ENCODE data around the gene HMOX2. TPM values are rescaled to one million over a fixed set of nuclear protein-coding genes. Genes with fewer than 3 reads are reported as not detected.

Gene HMOX2
- total RNA-seq, 1 donor from 2014 or later = 125 TPM

DNA sequence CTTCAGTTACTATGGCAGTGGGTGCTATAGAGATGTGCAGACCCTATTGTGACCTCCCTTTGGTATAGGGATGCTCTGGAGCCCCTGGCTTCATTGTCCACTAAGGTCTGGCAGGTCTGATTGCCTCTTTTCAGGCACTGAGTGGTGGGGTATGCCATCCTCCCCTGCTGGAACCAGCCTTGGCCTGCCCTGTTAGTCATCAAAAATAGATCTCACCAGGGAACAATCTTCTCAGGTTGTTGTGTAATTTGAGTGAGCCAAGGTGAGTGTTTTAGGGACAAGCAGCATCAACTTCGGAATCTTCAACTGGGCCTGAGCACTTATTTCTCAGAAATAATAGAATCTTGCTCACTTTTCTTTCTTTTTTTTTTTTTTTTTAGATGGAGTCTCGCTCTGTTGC, 19.6 kb downstream of the HMOX2 start:
- no peak for ATAC-seq (ENCODE audit: poor library complexity)
- intact Hi-C loops (cut with DNase I) = no loop called here
- DNase-seq = no peak

DNA sequence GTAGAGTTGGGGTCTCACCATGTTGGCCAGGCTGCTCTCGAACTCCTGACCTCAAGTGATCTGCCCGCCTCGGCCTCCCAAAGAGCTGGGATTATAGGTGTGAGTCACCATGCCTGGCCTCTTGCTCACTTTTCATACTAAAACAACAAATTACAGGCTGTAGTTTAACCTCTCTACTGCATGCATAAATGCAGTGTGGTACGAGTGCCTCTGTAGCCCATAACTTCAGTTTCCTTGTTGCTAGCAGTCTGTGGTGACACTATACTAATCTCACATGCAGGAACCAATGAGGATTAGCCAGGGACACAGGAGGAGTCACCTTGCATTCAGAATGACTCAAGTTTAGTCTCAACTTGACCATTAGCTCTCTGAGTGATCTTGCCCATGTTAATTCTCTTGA, 20.1 kb downstream of the HMOX2 start:
- intact Hi-C loops (cut with DNase I) = no loop called here
- no peak for DNase-seq
- ATAC-seq (ENCODE audit: poor library complexity) = no peak

DNA sequence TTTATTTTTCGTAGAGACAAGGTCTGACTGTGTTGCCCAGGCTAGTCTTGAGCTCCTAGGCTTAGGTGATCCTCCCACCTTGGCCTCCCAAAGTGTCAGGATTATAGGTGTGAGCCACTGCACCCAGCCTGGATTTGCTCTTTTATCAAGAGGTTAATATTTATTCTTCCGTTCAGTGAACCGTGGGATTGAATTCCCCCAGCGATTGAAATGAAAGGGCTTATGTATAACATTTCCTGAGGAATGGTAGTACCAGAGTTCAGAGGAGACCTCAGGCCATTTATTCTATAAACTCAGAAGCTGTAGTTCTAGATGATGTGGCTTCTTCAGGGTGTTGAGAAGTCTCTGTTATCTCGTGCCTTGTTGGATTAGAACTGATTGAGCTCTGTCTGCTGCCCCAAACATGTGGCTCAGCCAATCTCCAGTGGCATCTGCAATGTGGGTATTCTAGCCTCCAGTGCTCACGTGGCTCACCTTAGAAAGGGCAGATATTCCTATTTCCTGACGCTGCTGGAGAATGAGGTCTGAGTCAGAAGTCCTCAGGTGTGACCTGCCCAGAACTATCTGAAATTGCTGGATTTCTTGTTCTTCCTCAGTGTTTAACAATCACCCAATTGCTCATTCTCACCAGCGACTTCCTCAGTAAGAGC, 22.5 kb downstream of the HMOX2 start:
- no peak for DNase-seq
- no peak for ATAC-seq (ENCODE audit: poor library complexity)
- intact Hi-C loops (cut with DNase I) = no loop called here

DNA sequence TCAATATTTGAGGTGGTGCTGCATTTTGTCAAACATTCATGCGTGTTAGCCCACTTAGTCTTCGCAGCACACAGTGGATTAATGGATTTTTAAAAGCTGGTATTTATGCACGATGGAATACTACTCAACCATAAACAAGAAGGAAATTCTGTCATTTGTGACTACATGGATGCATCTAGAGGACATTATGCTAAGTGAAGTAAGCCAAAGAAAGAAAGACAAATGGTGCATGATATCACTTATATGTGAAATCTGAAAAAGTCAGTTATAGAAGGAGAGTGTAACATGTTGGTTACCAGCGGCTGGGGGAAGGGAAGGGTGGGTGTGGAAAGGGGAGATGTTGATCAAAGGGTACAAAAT, 23.0 kb downstream of the HMOX2 start:
- intact Hi-C loops (cut with DNase I) = no loop called here
- ATAC-seq (ENCODE audit: poor library complexity) (no peak), DNase-seq (no peak)

DNA sequence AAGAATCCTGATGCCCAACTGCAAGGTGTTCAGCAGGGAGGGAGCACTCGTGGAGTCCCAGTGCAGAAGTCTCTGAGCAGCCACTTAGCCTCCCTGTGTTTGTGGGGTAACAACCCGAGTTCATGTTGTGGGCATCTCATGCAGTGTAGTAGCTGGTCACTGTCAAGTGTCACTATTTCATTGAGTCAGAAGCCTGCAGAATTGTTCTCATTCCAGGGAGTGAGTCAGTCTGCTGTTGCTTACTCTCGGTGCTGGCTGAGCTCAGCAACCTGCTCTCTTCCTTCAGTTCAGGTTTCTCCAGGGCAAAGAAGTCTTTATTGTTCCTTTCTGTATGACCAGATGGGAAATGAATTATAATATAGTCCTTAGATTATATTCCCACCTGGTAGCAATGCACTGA, 24.1 kb downstream of the HMOX2 start:
- DNase-seq (no peak), ATAC-seq (ENCODE audit: poor library complexity) (peak; percentile 83)
- intact Hi-C loops (cut with DNase I) = no loop called here

DNA sequence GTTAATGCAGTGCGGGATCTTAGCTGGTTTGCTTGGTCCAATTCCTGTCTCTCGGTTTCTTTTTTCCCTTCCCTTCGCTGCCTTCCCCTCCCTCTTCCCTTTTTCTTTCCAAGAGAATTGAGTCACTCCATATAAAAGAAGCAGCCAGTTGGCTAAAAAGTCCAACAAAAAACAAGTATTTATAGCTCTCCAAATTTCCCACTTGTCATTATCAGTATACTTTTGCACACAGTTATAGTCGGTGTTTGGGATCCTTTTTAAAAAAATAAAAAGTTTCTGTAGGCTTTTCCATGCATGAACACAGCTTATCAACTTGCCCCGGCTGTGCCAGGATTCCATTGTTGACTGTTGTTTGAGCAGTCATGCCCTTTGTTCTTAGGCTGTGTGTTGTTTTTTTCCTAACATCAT, 24.9 kb downstream of the HMOX2 start:
- DNase-seq (no peak), ATAC-seq (ENCODE audit: poor library complexity) (peak; percentile 37)
- intact Hi-C loops (cut with DNase I) = no loop called here

DNA sequence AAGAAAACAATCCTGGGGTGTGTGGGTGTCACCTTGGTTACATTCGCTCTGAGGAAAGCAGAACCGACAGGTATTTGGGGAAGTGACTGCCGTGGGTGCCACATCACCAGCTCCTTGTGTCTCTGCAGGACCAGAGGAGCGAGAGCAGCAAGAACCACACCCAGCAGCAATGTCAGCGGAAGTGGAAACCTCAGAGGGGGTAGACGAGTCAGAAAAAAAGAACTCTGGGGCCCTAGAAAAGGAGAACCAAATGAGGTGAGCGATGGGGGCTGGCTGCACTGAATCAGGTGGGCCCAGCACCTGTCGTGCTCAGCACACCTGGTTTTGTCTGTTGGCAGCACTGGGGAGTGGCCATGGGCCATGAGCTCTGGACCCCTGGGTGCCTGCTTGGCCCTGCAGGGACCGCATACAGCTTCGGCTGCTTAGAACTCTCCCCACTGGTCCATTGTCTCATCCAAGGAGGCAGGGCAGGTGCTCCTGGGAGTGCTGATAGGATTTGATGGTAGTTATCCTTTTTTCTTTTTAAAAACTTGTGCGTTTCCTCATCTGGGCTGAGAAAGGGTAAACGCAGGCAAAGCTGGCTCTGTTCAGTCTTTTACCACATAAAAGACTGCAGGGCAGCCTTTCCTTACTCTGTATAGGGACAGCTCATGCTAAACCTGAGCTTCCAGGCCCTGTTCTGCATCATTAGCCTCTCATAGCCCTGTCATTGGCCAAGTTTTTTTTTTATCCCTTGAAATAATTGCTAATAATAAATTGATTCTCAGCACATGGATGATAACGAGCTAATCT, 29.4 kb downstream of the HMOX2 start:
- ATAC-seq (ENCODE audit: poor library complexity) = no peak
- peak; percentile 58 for DNase-seq
- intact Hi-C loops (cut with DNase I) = loop anchor here (5.0 kb wide), 1 partner anchor 37 kb away; no protein-coding TSS in a partner anchor

DNA sequence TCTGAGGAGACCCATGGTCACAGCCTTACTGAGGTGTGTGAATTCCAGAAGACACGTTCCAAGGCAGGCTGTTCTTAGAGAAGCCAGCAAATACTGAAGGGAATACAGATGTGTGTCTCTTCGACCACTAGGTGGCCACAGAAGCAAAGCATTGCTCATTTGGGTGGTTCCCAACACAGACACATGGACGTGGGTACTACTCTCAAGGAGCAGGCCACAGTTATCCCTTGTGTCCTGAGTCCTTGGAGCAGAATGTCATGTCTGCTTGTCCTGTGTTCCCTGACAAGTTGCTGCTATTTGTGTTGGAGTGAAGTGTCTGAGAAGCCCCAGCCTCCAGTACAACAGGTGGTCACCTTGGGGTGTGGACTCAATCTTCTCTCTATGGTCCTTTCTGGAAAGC, 30.3 kb downstream of the HMOX2 start:
- intact Hi-C loops (cut with DNase I) = loop anchor here (5.0 kb wide), 1 partner anchor 36 kb away; no protein-coding TSS in a partner anchor
- DNase-seq (no peak), ATAC-seq (ENCODE audit: poor library complexity) (peak; percentile 77)

DNA sequence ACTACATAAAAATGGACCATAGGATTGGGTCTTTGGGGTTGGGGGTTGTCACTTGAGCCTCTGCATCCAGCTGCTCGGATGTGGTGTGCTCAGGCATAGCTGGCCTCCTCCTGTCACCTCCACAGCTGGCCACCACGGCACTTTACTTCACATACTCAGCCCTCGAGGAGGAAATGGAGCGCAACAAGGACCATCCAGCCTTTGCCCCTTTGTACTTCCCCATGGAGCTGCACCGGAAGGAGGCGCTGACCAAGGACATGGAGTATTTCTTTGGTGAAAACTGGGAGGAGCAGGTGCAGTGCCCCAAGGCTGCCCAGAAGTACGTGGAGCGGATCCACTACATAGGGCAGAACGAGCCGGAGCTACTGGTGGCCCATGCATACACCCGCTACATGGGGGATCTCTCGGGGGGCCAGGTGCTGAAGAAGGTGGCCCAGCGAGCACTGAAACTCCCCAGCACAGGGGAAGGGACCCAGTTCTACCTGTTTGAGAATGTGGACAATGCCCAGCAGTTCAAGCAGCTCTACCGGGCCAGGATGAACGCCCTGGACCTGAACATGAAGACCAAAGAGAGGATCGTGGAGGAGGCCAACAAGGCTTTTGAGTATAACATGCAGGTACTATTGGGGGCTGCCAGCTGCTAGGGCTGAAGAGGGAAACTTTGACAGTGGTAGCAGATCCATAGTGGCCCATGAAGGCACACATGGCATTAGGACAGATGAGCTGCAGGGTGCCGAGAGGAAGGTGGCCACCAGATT, 31.6 kb downstream of the HMOX2 start:
- no peak for ATAC-seq (ENCODE audit: poor library complexity)
- no peak for DNase-seq
- intact Hi-C loops (cut with DNase I) = loop anchor here (5.0 kb wide), 1 partner anchor 35 kb away; no protein-coding TSS in a partner anchor

DNA sequence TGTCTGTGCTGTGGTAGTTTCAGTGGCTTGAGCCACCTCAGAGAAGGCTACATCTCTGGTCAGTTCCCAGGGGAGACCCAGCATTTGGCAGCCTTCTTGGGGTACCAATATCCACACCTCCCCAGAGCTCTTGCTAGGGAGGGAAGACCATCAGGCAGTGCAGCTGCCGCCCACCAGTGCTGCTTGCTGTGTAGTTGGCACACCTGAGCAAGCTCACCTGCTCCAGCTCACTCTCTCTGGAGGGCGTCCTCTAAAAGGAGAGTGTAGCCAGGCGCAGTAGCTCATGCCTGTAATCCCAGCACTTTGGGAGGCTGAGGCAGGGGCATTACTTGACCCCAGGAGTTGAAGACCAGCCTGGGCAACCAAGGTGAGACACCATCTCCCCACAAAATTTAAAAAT, 32.6 kb downstream of the HMOX2 start:
- intact Hi-C loops (cut with DNase I) = loop anchor here (5.0 kb wide), 1 partner anchor 33 kb away; no protein-coding TSS in a partner anchor
- ATAC-seq (ENCODE audit: poor library complexity) (no peak), DNase-seq (no peak)

DNA sequence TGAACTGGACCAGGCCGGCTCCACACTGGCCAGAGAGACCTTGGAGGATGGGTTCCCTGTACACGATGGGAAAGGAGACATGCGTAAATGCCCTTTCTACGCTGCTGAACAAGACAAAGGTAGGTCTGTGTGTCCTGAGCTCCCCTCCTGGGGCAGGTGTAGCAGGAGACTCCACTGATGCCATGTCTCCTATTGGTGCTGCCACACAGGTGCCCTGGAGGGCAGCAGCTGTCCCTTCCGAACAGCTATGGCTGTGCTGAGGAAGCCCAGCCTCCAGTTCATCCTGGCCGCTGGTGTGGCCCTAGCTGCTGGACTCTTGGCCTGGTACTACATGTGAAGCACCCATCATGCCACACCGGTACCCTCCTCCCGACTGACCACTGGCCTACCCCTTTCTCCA, 33.2 kb downstream of the HMOX2 start:
- no peak for DNase-seq
- no peak for ATAC-seq (ENCODE audit: poor library complexity)
- intact Hi-C loops (cut with DNase I) = loop anchor here (5.0 kb wide), 1 partner anchor 33 kb away; no protein-coding TSS in a partner anchor

DNA sequence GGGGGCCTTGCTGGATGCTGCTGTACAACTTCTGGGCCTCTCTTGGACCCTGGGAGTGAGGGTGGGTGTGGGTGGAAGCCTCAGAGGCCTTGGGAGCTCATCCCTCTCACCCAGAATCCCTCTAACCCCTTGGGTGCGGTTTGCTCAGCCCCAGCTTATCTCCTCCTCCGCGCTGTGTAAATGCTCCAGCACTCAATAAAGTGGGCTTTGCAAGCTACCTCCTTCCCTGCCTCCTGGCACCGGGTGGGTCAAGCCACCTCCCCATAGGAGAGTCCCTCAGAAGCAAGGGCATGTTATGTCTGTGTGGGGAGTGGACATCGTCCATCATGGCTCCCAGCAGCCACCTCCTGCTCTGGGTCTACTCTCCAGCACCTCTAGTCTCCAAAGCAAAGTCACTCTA, 33.9 kb downstream of the HMOX2 start:
- DNase-seq (no peak), ATAC-seq (ENCODE audit: poor library complexity) (no peak)
- intact Hi-C loops (cut with DNase I) = no loop called here

DNA sequence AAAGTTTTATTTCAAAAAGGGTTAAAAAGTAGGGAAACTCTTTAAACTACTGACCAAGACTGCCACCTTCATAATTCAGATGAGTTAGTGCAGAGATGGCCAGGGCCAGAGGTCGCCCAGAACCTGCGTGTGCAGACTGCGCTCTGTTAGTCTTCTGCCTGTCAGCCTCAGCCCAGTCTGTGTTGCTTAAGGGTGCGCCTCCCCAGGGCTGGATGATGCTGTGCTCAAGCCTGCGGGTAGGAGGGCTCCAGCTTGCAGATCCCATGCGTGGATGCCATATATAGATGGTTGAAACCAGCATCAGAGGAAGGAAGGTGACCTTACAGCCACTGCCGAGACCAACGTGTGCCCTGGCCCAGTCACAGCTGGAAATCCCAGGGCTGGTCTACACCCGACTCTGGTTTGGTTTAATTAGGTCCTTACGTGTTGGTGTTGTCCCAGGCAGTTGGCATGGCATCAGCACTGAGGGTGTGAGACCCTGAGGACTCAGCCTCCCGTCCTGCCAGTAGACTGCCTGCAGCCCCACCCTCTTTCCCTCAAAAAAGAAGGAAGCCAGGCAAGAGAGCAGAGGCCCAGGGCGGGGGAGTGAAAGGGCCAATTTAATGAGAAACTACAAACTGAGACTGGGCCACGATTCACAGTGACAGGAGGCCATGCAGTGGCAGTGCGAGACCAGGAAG, 34.7 kb downstream of the HMOX2 start:
- ATAC-seq (ENCODE audit: poor library complexity) (peak; percentile 25), DNase-seq (peak; percentile 50)
- intact Hi-C loops (cut with DNase I) = no loop called here

DNA sequence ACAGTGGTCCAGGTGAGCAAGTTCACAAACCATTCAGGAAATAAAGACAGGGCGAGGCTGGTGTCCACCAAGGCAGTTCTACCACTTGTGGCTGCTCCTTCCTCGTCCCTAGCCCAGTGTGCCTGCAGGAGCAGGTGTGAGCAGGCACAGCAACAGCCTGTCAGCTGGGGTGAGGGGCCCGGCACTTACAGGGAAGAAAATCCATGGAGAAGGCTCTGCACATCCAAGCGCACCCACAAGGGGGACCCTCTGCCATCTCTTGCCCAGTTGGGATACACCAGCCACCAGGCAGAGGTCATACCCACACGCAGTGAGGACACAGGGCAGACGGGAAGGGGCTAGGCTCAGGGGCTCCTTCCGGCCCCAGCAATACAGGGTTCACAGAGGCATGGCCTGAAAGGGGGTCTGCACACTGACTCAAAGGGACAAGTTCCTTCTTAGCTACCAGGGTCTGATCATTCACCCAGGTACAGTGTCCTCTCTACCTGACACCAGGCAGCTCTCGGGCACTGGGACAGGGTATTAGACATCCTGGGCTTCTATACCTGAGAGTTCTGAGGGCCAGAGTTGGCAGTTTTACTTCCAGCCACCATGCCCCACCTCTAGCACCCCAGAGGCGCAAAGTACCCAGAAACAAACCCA, 35.4 kb downstream of the HMOX2 start:
- peak; percentile 71 for DNase-seq
- intact Hi-C loops (cut with DNase I) = no loop called here
- peak; percentile 69 for ATAC-seq (ENCODE audit: poor library complexity)

DNA sequence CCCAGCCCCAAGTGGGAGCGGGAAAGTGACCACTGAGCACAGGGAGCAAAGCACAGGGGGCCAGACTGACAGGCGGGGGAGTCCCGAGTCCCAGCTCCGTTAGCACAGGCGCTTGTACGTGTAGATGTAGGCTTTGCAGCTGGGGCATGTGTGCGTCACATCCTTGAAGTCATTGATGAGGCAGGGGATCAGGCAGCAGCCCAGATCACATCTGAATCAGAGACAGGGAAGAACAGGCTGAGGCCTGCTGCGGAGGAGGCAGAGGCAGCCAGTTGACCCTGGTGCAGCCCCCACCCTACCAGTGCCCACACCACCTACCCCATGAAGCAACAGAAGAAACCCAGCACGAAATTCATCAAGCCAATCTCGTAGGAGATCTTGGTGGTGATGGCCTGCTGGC, 36.3 kb downstream of the HMOX2 start:
- no peak for DNase-seq

DNA sequence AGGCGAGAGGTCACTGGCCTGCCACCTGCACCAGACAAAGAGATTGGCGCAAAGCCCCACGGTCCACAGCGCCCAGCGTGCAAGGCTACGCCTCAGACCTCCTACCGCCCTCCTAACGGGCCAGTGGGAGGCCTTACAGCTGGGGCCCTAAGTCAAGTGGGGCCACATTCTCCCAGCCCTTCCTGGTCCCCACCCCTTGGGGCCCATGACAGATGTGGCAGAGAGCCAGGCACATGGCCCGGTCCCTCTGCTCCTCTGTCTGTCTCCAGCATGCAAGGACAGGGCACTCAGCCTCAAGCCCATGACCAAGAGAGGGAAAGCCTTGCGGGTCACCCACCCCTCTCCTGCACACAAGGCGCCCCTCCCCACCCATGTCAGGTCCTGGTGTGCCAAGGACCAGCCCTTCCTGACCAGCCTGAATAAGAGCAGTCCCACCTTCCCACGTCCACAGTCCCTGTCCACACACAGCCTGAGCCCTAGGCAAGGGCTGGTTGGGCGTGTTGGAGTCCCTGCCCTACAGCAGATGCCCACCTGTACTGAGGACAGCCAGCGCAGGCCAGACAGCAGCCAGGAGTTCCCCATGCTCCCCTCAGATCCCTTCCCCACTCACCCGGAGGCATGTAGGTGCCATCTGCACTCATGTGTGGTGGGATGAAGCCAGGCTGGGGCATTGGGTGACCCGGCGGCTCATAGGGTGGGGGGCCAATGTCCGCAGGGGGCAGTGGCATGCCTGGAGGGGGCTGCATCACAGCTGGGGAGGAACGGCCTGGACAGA, 37.1 kb downstream of the HMOX2 start:
- intact Hi-C loops (cut with DNase I) = no loop called here
- ATAC-seq (ENCODE audit: poor library complexity) (peak; percentile 27), DNase-seq (peak; percentile 52)

More for the DNA sequence above, 36.3 kb downstream of the HMOX2 start:
- intact Hi-C loops (cut with DNase I) = no loop called here
- no peak for ATAC-seq (ENCODE audit: poor library complexity)

DNA sequence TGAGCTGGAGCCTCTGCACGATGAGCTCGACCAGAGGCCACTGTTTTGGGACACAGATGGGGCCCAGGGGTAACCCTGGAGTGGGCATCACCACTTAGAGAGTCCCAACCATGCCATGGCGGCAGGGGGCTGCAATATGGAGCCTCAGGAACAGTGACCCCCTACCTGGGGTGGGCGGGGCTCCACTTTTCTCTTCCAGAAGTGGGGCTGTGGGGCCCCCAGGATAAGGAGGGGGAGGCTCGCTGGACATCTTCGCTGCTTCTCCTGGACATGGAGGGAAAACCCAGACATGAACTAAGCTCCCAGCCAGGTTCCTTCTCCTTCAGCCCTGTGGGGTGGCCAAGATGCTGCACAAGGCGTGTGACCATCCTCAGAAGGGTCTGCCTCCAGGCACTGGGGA, 37.7 kb downstream of the HMOX2 start:
- intact Hi-C loops (cut with DNase I) = no loop called here
- ATAC-seq (ENCODE audit: poor library complexity) (no peak), DNase-seq (no peak)

DNA sequence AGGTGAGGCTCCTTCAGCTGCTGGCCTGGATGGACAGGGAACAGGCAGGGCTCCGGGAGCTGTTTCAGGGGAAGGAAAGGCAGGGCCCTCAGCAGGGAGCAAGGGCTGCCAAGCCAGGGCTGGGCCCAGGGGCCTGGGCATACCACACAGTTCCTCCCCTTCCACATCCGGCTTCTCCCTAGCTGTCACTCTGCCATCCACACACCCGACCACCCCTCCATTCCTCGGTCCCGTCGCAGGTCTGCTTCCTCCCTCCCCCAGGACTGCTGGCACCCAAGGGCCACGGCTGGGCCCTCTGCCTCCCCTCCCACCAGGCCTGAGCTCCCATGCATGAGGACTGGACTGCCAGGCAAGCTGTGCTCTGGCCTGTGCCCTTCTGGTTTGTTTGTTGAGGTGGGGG, 38.4 kb downstream of the HMOX2 start:
- no peak for ATAC-seq (ENCODE audit: poor library complexity)
- DNase-seq = peak; percentile 52

More for the DNA sequence above, 38.4 kb downstream of the HMOX2 start:
- intact Hi-C loops (cut with DNase I) = no loop called here
